Neural progenitor cell (in vitro differentiated cells): ENCODE results near the gene CIROP. TPM values are rescaled to one million over a fixed set of nuclear protein-coding genes. Genes with fewer than 3 reads are reported as not detected.

Experiments
- DNase-seq: peaks from one replicate; pipeline ENCODE4 v3.0.0-alpha.2; 2016; ENCODE audit warnings: low spot score
- H2AFZ ChIP-seq: fragments of 200-600 bp; sonication (generic); replicated peaks from 2 replicates; pipeline ENCODE4 v1.6.1; 2016; ENCODE audit warnings: antibody characterized with exemption
- H3F3A ChIP-seq: fragments of 200-600 bp; sonication (generic); 2 replicates; pipeline ENCODE4 v1.6.1; 2016; ENCODE audit warnings: antibody characterized with exemption, low read depth
- H3K27ac ChIP-seq: fragments of 200-600 bp; sonication (generic); 2 replicates; pipeline ENCODE4 v1.5.1; 2016; ENCODE audit warnings: mild to moderate bottlenecking
- H3K27me3 ChIP-seq: fragments of 200-600 bp; sonication (generic); 2 replicates; pipeline ENCODE4 v1.6.1; 2016; ENCODE audit warnings: mild to moderate bottlenecking, moderate library complexity
- H3K36me3 ChIP-seq: fragments of 200-600 bp; sonication (generic); 2 replicates; pipeline ENCODE4 v1.5.1; 2016
- H3K4me1 ChIP-seq: fragments of 200-600 bp; sonication (generic); 2 replicates; pipeline ENCODE4 v1.6.1; 2016; ENCODE audit warnings: mixed run types
- H3K4me2 ChIP-seq: fragments of 200-600 bp; sonication (generic); 2 replicates; pipeline ENCODE4 v1.6.1; 2016
- H3K4me3 ChIP-seq: fragments of 200-600 bp; sonication (generic); 2 replicates; pipeline ENCODE4 v1.5.1; 2016
- H3K79me2 ChIP-seq: fragments of 200-600 bp; sonication (generic); 2 replicates; pipeline ENCODE4 v1.6.1; 2016; ENCODE audit warnings: low read depth
- H3K9ac ChIP-seq: fragments of 200-600 bp; sonication (generic); 2 replicates; pipeline ENCODE4 v1.6.1; 2016
- H3K9me3 ChIP-seq: fragments of 200-600 bp; sonication (generic); 2 replicates; pipeline ENCODE4 v1.5.1; 2016; ENCODE audit warnings: low read depth
- H4K20me1 ChIP-seq: fragments of 200-600 bp; sonication (generic); 2 replicates; pipeline ENCODE4 v1.6.1; 2016; ENCODE audit warnings: low read depth
- H3K27ac Mint-ChIP-seq: 3 replicates; pipeline ENCODE4 v1.8.0; 2021; ENCODE audit warnings: mixed read lengths
- H3K27me3 Mint-ChIP-seq: 2 replicates; pipeline ENCODE4 v1.8.0; 2022; ENCODE audit warnings: low read depth, mild to moderate bottlenecking, inconsistent platforms, moderate library complexity, mixed read lengths; ENCODE audit not compliant: insufficient read depth
- H3K36me3 Mint-ChIP-seq: 3 replicates; pipeline ENCODE4 v1.8.0; 2021; ENCODE audit warnings: mixed read lengths
- H3K4me1 Mint-ChIP-seq: 3 replicates; pipeline ENCODE4 v1.8.0; 2021; ENCODE audit warnings: mixed read lengths
- H3K4me3 Mint-ChIP-seq: 3 replicates; pipeline ENCODE4 v1.8.0; 2021; ENCODE audit warnings: mild to moderate bottlenecking, moderate library complexity, mixed read lengths
- H3K9me3 Mint-ChIP-seq: 3 replicates; pipeline ENCODE4 v1.8.0; 2020; ENCODE audit warnings: mixed read lengths
- EZH2 ChIP-seq: fragments of 200-600 bp; sonication (generic); IDR thresholded peaks from 2 replicates; pipeline ENCODE4 v1.6.1; 2017; ENCODE audit warnings: antibody characterized with exemption, mild to moderate bottlenecking, moderate library complexity
- EZH2phosphoT487 ChIP-seq: fragments of 200-600 bp; sonication (generic); IDR thresholded peaks from 2 replicates; pipeline ENCODE4 v1.6.1; 2017; ENCODE audit warnings: antibody characterized with exemption
- total RNA-seq: library from RNA; depleted of rRNA; stranded (reverse); fragments of >200 nt; gene quantifications from 2 replicates; pipeline ENCODE4 v1.2.3, GENCODE V29; 2015; ENCODE audit warnings: low replicate concordance
- TF ChIP-seq, protein P1 (sequence below): fragments of 200-600 bp; sonication (generic); IDR thresholded peaks from 2 replicates; pipeline ENCODE4 v1.5.1; 2017; ENCODE audit warnings: antibody characterized with exemption, mild to moderate bottlenecking

The CIROP gene
- total RNA-seq, 1 donor from 2014 or later = 0.06 TPM

GRCh38 chr14:23117371-23118020 lies 12.7 kb upstream of the CIROP start:
- no peak overlapping the region for H3K4me2 ChIP-seq
- Mint-ChIP-seq H3K4me1 (peaks cover 44% of the 10 kb centered on the region), H3K27ac (peak overlapping the region; percentile 30), H3K4me3 (no peak overlapping the region), H3K9me3 (no peaks in the 10 kb centered on the region), H3K36me3 (no peaks in the 10 kb centered on the region), H3K27me3 (peaks cover 6% of the 10 kb centered on the region)
- TF ChIP-seq, protein P1, sequence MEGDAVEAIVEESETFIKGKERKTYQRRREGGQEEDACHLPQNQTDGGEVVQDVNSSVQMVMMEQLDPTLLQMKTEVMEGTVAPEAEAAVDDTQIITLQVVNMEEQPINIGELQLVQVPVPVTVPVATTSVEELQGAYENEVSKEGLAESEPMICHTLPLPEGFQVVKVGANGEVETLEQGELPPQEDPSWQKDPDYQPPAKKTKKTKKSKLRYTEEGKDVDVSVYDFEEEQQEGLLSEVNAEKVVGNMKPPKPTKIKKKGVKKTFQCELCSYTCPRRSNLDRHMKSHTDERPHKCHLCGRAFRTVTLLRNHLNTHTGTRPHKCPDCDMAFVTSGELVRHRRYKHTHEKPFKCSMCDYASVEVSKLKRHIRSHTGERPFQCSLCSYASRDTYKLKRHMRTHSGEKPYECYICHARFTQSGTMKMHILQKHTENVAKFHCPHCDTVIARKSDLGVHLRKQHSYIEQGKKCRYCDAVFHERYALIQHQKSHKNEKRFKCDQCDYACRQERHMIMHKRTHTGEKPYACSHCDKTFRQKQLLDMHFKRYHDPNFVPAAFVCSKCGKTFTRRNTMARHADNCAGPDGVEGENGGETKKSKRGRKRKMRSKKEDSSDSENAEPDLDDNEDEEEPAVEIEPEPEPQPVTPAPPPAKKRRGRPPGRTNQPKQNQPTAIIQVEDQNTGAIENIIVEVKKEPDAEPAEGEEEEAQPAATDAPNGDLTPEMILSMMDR = no peak
- TF ChIP-seq EZH2phosphoT487 (no peak), EZH2 (no peak)
- no peak overlapping the region for H2AFZ ChIP-seq
- peaks cover 12% of the 10 kb centered on the region for H3F3A ChIP-seq
- peaks cover 27% of the 10 kb centered on the region for H3K4me1 ChIP-seq
- no peak for DNase-seq
- no peaks in the 10 kb centered on the region for H3K27me3 ChIP-seq
- H3K36me3 ChIP-seq = no peaks in the 10 kb centered on the region
- H4K20me1 ChIP-seq = no peaks in the 10 kb centered on the region
- H3K9me3 ChIP-seq = no peaks in the 10 kb centered on the region
- no peak overlapping the region for H3K9ac ChIP-seq
- H3K27ac ChIP-seq = no peak overlapping the region
- H3K79me2 ChIP-seq = no peaks in the 10 kb centered on the region
- no peak overlapping the region for H3K4me3 ChIP-seq

GRCh38 chr14:23115918-23116317 lies 11.1 kb upstream of the CIROP start:
- no peak for DNase-seq
- Histone ChIP-seq H3K4me1 (peaks cover 25% of the 10 kb centered on the region), H3K27me3 (peaks cover 10% of the 10 kb centered on the region), H3K4me2 (no peak overlapping the region), H3K27ac (no peak overlapping the region), H3K36me3 (no peaks in the 10 kb centered on the region), H3K79me2 (no peaks in the 10 kb centered on the region), H3K9ac (no peak overlapping the region), H3K9me3 (no peaks in the 10 kb centered on the region), H3K4me3 (no peak overlapping the region), H2AFZ (no peak overlapping the region), H3F3A (peaks cover 6% of the 10 kb centered on the region), H4K20me1 (no peaks in the 10 kb centered on the region)
- TF ChIP-seq EZH2 = no peak
- TF ChIP-seq EZH2phosphoT487 = no peak
- TF ChIP-seq, protein P1 = no peak
- H3K36me3 Mint-ChIP-seq = no peaks in the 10 kb centered on the region
- peaks cover 6% of the 10 kb centered on the region for H3K27me3 Mint-ChIP-seq
- H3K27ac Mint-ChIP-seq = no peak overlapping the region
- peaks cover 29% of the 10 kb centered on the region for H3K4me1 Mint-ChIP-seq
- H3K9me3 Mint-ChIP-seq = no peaks in the 10 kb centered on the region
- H3K4me3 Mint-ChIP-seq = no peak overlapping the region

DNA sequence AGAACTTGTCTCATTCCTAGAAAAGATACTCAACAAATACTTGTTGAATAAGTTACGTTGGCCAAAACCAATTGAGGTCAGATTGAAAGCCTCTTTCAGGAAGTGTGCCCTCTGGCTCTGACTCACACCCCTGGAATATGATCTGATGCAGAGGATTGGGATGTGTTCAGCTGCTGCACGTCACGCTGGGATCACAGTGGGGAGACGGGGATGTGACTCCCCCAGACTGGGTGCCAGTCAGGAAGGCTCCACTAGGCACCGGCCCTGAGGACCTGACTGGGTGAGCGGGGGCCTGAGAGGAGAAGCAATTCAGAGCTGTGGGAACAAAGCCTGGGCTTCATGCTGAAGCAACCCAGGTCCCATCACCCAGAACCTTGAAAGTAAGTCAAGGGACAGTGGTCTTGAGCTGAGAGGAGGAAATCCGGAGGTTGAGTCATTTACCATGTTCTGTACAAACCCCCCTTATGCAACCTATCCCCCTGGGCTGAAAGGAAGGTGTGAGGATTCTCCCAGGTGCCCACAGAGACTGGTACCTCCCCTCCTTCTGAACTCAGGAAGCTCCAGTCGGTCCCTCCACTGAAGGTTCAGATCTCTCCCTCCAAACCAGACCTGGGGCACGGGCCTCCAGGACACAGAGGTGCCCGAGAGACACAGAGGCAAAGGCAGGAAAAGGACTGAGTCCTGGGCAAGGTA lies 10.4 kb upstream of the CIROP start:
- Mint-ChIP-seq H3K4me1 (peaks cover 22% of the 10 kb centered on the region), H3K36me3 (no peaks in the 10 kb centered on the region), H3K4me3 (no peak overlapping the region), H3K27me3 (peaks cover 4% of the 10 kb centered on the region), H3K27ac (no peak overlapping the region), H3K9me3 (no peaks in the 10 kb centered on the region)
- Histone ChIP-seq H3F3A (peaks cover 6% of the 10 kb centered on the region), H2AFZ (no peak overlapping the region), H4K20me1 (no peaks in the 10 kb centered on the region), H3K4me1 (peaks cover 24% of the 10 kb centered on the region), H3K9me3 (no peaks in the 10 kb centered on the region), H3K27ac (no peak overlapping the region), H3K79me2 (no peaks in the 10 kb centered on the region), H3K27me3 (peaks cover 12% of the 10 kb centered on the region), H3K36me3 (no peaks in the 10 kb centered on the region), H3K4me3 (no peak overlapping the region), H3K4me2 (no peak overlapping the region), H3K9ac (no peak overlapping the region)
- DNase-seq = no peak
- TF ChIP-seq, protein P1 = no peak
- TF ChIP-seq EZH2 = no peak
- TF ChIP-seq EZH2phosphoT487 = no peak
